K562 (cell line): ENCODE data around the gene SLC25A36. TPM values are rescaled to one million over a fixed set of nuclear protein-coding genes. Genes with fewer than 3 reads are reported as not detected.

Source experiments
- ATAC-seq: fragments of 200-7000 bp; cut with Tn5 transposase; 3 replicates; pipeline ENCODE4 v1.9.1; 2020; ENCODE audit warnings: moderate library complexity
- BruUV-seq: library from RNA; stranded (reverse); fragments of 400-500 nt; replicated peaks from 2 replicates; lab custom pipeline; 2021; lab: Mats Ljungman, UMichigan
- CTCF ChIA-PET: fragments of 300-600 bp; formaldehyde crosslinking; extraction: SDS; loops from one replicate; lab custom pipeline; 2021; ENCODE audit warnings: low intra/inter-chr PET ratio; lab: Yijun Ruan, JAX
- POLR2A ChIA-PET: fragments of 300-600, 350-650 bp; sonication (Branson Sonifier 250); formaldehyde crosslinking; extraction: SDS; loops from one replicate; lab custom pipeline; 2021; ENCODE audit warnings: antibody characterized with exemption, inconsistent platforms; lab: Yijun Ruan, JAX
- DNase-seq, 4 experiments: peaks; one replicate each; pipeline versions ENCODE4 v3.0.0 to v3.0.0-alpha.2; 2011 to 2018; ENCODE audit warnings: low spot score in 3 of 4, mixed read lengths in 3 of 4; ENCODE audit errors: extremely low read depth in 1 of 4
- FAIRE-seq: peaks from 2 replicates; lab custom pipeline; 2011; peaks lifted over from hg19 to GRCh38; lab: Jason Lieb, UNC
- H2AFZ ChIP-seq: 2 replicates; pipeline ENCODE4 v1.6.0; 2011; ENCODE audit warnings: low read depth, low read length, control low read depth, inconsistent platforms
- H3K27ac ChIP-seq: fragments of 200-600 bp; 3 replicates; pipeline ENCODE4 v1.8.0; 2011; ENCODE audit warnings: low read depth, mild to moderate bottlenecking, control low read depth, inconsistent platforms, low read length, moderate library complexity, mixed read lengths; ENCODE audit errors: extremely low read depth
- H3K27me3 ChIP-seq, 2 experiments: fragments of 300-600 bp in 1 of 2; 2 replicates in 1 of 2; 3 replicates in 1 of 2; pipeline versions ENCODE4 v1.6.0 to v1.8.0; 2011; ENCODE audit warnings: inconsistent platforms in 2 of 2, low read length in 2 of 2, mild to moderate bottlenecking in 1 of 2, mixed read lengths in 1 of 2, moderate library complexity in 1 of 2; ENCODE audit not compliant: control insufficient read depth in 2 of 2, insufficient read depth in 2 of 2
- H3K36me3 ChIP-seq: fragments of 300-600 bp; 3 replicates; pipeline ENCODE4 v1.8.0; 2011; ENCODE audit warnings: mild to moderate bottlenecking, low read length, inconsistent platforms; ENCODE audit not compliant: control insufficient read depth, insufficient read depth
- H3K4me1 ChIP-seq, 2 experiments: fragments of 200-600 bp in 1 of 2; replicated peaks in 1 of 2; 2 replicates in 1 of 2; 3 replicates in 1 of 2; pipeline versions ENCODE4 v1.5.1 to v1.8.0; 2011; ENCODE audit warnings: inconsistent platforms in 2 of 2, low read length in 2 of 2, mild to moderate bottlenecking in 1 of 2, mixed read lengths in 1 of 2, moderate library complexity in 1 of 2; ENCODE audit not compliant: control insufficient read depth in 2 of 2, insufficient read depth in 2 of 2
- H3K4me2 ChIP-seq: 2 replicates; pipeline ENCODE4 v1.6.1; 2011; ENCODE audit warnings: low read length, control low read depth, inconsistent platforms, mixed read lengths; ENCODE audit not compliant: insufficient read depth
- H3K4me3 ChIP-seq: fragments of 200-600 bp; sonication (generic), shearing (Covaris generic); 2 replicates; pipeline ENCODE4 v1.5.1; 2016; ENCODE audit warnings: control low read depth, inconsistent platforms
- H3K79me2 ChIP-seq: fragments of 200-600 bp; 3 replicates; pipeline ENCODE4 v1.8.0; 2011; ENCODE audit warnings: low read length, inconsistent platforms; ENCODE audit not compliant: control insufficient read depth, insufficient read depth
- H3K9ac ChIP-seq, 2 experiments: 2 replicates each; pipeline versions ENCODE4 v1.6.0 to v1.6.1; 2011; ENCODE audit warnings: low read depth in 2 of 2, low read length in 2 of 2, control low read depth in 1 of 2, inconsistent platforms in 1 of 2, mild to moderate bottlenecking in 1 of 2, mixed read lengths in 1 of 2; ENCODE audit not compliant: insufficient read depth in 1 of 2
- H3K9me1 ChIP-seq: one replicate; pipeline ENCODE4 v1.6.0; 2011; ENCODE audit warnings: inconsistent platforms, mild to moderate bottlenecking, low read length, moderate library complexity; ENCODE audit not compliant: control insufficient read depth, insufficient read depth
- H3K9me3 ChIP-seq: replicated peaks from 2 replicates; pipeline ENCODE4 v1.5.1; 2011; ENCODE audit warnings: low read depth, low read length, inconsistent platforms; ENCODE audit not compliant: control insufficient read depth, insufficient read depth
- H4K20me1 ChIP-seq: replicated peaks from 2 replicates; pipeline ENCODE4 v1.6.1; 2011; ENCODE audit warnings: low read length, inconsistent platforms, mixed read lengths; ENCODE audit not compliant: control insufficient read depth, insufficient read depth
- CHD4 ChIP-seq: fragments of 200-600 bp; sonication (generic); IDR thresholded peaks from 3 replicates; pipeline ENCODE4 v1.6.1; 2012; ENCODE audit warnings: low read depth, mild to moderate bottlenecking, mixed read lengths, low read length, inconsistent platforms; ENCODE audit not compliant: insufficient read depth, insufficient replicate concordance, poor library complexity, severe bottlenecking
- EGR1 ChIP-seq: fragments of 450-650 bp; conservative IDR thresholded peaks from 2 replicates; pipeline ENCODE4 v1.6.1; 2017; ENCODE audit warnings: mild to moderate bottlenecking
- MTA3 ChIP-seq: fragments of 450-650 bp; formaldehyde crosslinking; IDR thresholded peaks from 2 replicates; pipeline ENCODE4 v1.6.1; 2017; ENCODE audit warnings: mild to moderate bottlenecking, borderline replicate concordance
- PHTF2 ChIP-seq: fragments of 250-450 bp; sonication (Bioruptor Pico); IDR thresholded peaks from 2 replicates; pipeline ENCODE4 v1.5.0; 2021; ENCODE audit warnings: mild to moderate bottlenecking
- SIX5 ChIP-seq, 2 experiments: IDR thresholded peaks; 2 replicates each; pipeline ENCODE4 v1.6.1; 2011; ENCODE audit warnings: low read length in 2 of 2, borderline replicate concordance in 1 of 2, low read depth in 1 of 2, mild to moderate bottlenecking in 1 of 2, moderate library complexity in 1 of 2; ENCODE audit not compliant: insufficient read depth in 1 of 2
- XRCC4 ChIP-seq: IDR thresholded peaks from one replicate; pipeline ENCODE4 v1.6.1; 2011; ENCODE audit not compliant: insufficient read depth, insufficient read length; ENCODE audit errors: extremely low read depth
- ZKSCAN8 ChIP-seq: fragments of 200-800 bp; sonication (Bioruptor generic); IDR thresholded peaks from 2 replicates; pipeline ENCODE4 v1.6.1; 2016; ENCODE audit warnings: missing genetic modification characterization, missing compliant biosample characterization
- WGBS: fragments of 100-300 bp; shearing (Covaris generic); methylation state at CpG from one replicate; pipeline ENCODE4 v1.1.6; 2016; ENCODE audit warnings: low coverage, mixed read lengths; ENCODE audit not compliant: insufficient coverage; ENCODE audit errors: missing lambda C conversion rate; 5-methylcytosine and 5-hydroxymethylcytosine counted together
- in situ Hi-C: fragments of 300-500 bp; cut with MboI; formaldehyde crosslinking; loops from 4 replicates; pipeline ENCODE4 v1.15.0; 2018; ENCODE audit warnings: inconsistent platforms, mixed read lengths
- intact Hi-C: fragments of 100-400 bp; cut with micrococcal nuclease; formaldehyde crosslinking; loops from 2 replicates; pipeline ENCODE4 v1.14.2; 2022
- polyA plus RNA-seq, 8 experiments: library from polyadenylated mRNA; depleted of rRNA in 4 of 8; stranded (reverse) in 5 of 8; unstranded in 3 of 8; fragments of >200 nt; fragmentation: Nextera tagmentation in 2 of 8; fragmentation: Illumina TruSeq in 1 of 8; extraction: Ambion mirVana in 2 of 8; extraction: Trizol in 1 of 8; gene quantifications; 2 replicates each; pipeline versions ENCODE4 v1.2.1 to v1.2.3, GENCODE V29; 2011 to 2014; ENCODE audit warnings: inconsistent platforms in 1 of 8, missing spikeins in 1 of 8
- total RNA-seq, 7 experiments: library from RNA; depleted of rRNA in 6 of 7; stranded (reverse); fragments of >200 nt in 6 of 7; fragmentation: Illumina TruSeq in 2 of 7; extraction: Trizol in 2 of 7; gene quantifications; 2 replicates each; pipeline versions ENCODE4 v1.2.1 to v1.2.3, GENCODE V29; 2011 to 2021; ENCODE audit warnings: low replicate concordance in 1 of 7
- TF ChIP-seq, protein P1 (sequence below): fragments of 450-650 bp; IDR thresholded peaks from 2 replicates; pipeline ENCODE4 v1.6.1; 2018; ENCODE audit not compliant: partially characterized antibody
- TF ChIP-seq, protein P2 (sequence below): fragments of 450-650 bp; IDR thresholded peaks from 2 replicates; pipeline ENCODE4 v1.6.1; 2016; ENCODE audit warnings: low read depth

The SLC25A36 gene
- total and polyA plus RNA-seq, 9 of the 15 experiments (the other 6 are each of a cell fraction or from before 2014, with no cell fraction given): 12.0 to 95.3 (median 43.3) TPM

DNA sequence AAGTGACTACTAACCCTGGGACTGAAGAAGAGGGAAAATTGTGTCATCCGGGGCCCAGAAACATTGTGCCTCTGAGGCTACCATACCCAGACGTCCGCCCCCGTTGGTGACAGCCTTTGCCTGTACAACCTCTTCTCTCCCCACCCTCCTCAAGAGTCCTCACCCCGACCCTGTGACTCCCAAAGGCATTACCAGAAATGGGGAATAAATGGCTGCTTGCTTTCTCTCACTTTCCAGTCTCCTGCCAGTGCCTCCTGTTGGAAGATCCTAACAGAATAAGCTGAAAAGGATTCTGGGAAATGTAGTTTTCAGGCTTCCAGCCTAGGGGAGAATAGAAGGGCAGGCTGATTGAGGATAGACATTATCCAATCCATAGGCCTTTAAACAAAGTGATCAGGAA, 30.8 kb upstream of the SLC25A36 start:
- Histone ChIP-seq H4K20me1 (no peaks in the 10 kb centered on the region), H3K36me3 (no peaks in the 10 kb centered on the region), H3K27ac (no peak overlapping the region), H3K27me3 (peaks cover 0 to 8% of the 10 kb centered on the region in 2 experiments; a peak in 2 of 5 replicates), H3K4me2 (peak overlapping the region; percentile 62), H3K4me1 (no peaks in the 10 kb centered on the region), H3K9ac (0 out of 4 replicates have a peak overlapping the region, but pooled peaks of 1 of the 2 experiments have one; percentile 21), H3K79me2 (no peaks in the 10 kb centered on the region), H3K9me1 (no peaks in the 10 kb centered on the region), H2AFZ (peak overlapping the region; percentile 88), H3K4me3 (peak overlapping the region; percentile 27), H3K9me3 (no peaks in the 10 kb centered on the region)
- intact Hi-C loops: no loop called here
- DNase-seq (peak; percentile 27 to 38 (median 30)), FAIRE-seq (peak; percentile 26), ATAC-seq (peak; percentile 90)
- ChIA-PET POLR2A (interaction anchor here (0.6 kb wide), 2 partner anchors 179 to 227 kb away, joined by 3 read pairs; no protein-coding TSS in a partner anchor), CTCF (no interaction called here)
- WGBS: 6% methylated on average over 4 of the region's 5 CpGs
- no TSS peak for BruUV-seq
- in situ Hi-C loops: loop anchor here (10.0 kb wide), 2 partner anchors 194 to 284 kb away; no protein-coding TSS in a partner anchor
- TF ChIP-seq, protein P1, sequence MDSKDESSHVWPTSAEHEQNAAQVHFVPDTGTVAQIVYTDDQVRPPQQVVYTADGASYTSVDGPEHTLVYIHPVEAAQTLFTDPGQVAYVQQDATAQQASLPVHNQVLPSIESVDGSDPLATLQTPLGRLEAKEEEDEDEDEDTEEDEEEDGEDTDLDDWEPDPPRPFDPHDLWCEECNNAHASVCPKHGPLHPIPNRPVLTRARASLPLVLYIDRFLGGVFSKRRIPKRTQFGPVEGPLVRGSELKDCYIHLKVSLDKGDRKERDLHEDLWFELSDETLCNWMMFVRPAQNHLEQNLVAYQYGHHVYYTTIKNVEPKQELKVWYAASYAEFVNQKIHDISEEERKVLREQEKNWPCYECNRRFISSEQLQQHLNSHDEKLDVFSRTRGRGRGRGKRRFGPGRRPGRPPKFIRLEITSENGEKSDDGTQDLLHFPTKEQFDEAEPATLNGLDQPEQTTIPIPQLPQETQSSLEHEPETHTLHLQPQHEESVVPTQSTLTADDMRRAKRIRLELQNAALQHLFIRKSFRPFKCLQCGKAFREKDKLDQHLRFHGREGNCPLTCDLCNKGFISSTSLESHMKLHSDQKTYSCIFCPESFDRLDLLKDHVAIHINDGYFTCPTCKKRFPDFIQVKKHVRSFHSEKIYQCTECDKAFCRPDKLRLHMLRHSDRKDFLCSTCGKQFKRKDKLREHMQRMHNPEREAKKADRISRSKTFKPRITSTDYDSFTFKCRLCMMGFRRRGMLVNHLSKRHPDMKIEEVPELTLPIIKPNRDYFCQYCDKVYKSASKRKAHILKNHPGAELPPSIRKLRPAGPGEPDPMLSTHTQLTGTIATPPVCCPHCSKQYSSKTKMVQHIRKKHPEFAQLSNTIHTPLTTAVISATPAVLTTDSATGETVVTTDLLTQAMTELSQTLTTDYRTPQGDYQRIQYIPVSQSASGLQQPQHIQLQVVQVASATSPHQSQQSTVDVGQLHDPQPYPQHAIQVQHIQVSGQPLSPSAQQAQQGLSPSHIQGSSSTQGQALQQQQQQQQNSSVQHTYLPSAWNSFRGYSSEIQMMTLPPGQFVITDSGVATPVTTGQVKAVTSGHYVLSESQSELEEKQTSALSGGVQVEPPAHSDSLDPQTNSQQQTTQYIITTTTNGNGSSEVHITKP: peak; percentile 91
- TF ChIP-seq EGR1: peak; percentile 65
- TF ChIP-seq PHTF2 (CRISPR knock-in tag): no peak
- no peak for TF ChIP-seq CHD4
- no peak for TF ChIP-seq XRCC4
- TF ChIP-seq ZKSCAN8 (CRISPR knock-in tag): no peak
- TF ChIP-seq SIX5 (IDR thresholded peaks at IDR 0.05; ENCODE audit: borderline replicate concordance in 1 of 2, insufficient read depth in 1 of 2, low read depth in 1 of 2, low read length in 2 of 2): peak; percentile 44 to 74
- TF ChIP-seq, protein P2, sequence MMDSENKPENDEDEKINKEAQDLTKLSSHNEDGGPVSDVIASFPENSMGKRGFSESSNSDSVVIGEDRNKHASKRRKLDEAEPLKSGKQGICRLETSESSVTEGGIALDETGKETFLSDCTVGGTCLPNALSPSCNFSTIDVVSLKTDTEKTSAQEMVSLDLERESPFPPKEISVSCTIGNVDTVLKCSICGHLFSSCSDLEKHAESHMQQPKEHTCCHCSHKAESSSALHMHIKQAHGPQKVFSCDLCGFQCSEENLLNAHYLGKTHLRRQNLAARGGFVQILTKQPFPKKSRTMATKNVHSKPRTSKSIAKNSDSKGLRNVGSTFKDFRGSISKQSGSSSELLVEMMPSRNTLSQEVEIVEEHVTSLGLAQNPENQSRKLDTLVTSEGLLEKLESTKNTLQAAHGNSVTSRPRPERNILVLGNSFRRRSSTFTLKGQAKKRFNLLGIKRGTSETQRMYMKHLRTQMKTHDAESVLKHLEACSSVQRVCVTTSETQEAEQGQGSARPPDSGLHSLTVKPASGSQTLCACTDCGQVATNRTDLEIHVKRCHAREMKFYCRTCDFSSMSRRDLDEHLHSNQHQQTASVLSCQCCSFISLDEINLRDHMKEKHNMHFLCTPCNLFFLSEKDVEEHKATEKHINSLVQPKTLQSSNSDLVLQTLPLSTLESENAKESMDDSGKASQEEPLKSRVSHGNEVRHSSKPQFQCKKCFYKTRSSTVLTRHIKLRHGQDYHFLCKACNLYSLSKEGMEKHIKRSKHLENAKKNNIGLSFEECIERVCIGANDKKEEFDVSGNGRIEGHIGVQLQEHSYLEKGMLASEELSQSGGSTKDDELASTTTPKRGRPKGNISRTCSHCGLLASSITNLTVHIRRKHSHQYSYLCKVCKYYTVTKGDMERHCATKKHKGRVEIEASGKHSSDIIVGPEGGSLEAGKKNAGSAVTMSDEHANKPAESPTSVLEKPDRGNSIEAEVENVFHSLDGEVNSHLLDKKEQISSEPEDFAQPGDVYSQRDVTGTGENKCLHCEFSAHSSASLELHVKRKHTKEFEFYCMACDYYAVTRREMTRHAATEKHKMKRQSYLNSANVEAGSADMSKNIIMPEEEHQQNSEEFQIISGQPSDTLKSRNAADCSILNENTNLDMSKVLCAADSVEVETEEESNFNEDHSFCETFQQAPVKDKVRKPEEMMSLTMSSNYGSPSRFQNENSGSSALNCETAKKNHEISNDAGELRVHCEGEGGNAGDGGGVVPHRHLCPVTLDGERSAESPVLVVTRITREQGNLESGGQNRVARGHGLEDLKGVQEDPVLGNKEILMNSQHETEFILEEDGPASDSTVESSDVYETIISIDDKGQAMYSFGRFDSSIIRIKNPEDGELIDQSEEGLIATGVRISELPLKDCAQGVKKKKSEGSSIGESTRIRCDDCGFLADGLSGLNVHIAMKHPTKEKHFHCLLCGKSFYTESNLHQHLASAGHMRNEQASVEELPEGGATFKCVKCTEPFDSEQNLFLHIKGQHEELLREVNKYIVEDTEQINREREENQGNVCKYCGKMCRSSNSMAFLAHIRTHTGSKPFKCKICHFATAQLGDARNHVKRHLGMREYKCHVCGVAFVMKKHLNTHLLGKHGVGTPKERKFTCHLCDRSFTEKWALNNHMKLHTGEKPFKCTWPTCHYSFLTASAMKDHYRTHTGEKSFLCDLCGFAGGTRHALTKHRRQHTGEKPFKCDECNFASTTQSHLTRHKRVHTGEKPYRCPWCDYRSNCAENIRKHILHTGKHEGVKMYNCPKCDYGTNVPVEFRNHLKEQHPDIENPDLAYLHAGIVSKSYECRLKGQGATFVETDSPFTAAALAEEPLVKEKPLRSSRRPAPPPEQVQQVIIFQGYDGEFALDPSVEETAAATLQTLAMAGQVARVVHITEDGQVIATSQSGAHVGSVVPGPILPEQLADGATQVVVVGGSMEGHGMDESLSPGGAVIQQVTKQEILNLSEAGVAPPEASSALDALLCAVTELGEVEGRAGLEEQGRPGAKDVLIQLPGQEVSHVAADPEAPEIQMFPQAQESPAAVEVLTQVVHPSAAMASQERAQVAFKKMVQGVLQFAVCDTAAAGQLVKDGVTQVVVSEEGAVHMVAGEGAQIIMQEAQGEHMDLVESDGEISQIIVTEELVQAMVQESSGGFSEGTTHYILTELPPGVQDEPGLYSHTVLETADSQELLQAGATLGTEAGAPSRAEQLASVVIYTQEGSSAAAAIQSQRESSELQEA: peak; percentile 92
- TF ChIP-seq MTA3: peak; percentile 77
